HK-2 (cell line): Measurements from ENCODE around the gene TUB.
A peak's percentile ranks its signal among the peaks of the same experiment; 100 is the strongest.

ENCODE experiments used
- DNase-seq: peaks from one replicate; pipeline ENCODE4 v3.0.0-alpha.2; 2018; ENCODE audit not compliant: unreplicated experiment

The TUB gene

DNA sequence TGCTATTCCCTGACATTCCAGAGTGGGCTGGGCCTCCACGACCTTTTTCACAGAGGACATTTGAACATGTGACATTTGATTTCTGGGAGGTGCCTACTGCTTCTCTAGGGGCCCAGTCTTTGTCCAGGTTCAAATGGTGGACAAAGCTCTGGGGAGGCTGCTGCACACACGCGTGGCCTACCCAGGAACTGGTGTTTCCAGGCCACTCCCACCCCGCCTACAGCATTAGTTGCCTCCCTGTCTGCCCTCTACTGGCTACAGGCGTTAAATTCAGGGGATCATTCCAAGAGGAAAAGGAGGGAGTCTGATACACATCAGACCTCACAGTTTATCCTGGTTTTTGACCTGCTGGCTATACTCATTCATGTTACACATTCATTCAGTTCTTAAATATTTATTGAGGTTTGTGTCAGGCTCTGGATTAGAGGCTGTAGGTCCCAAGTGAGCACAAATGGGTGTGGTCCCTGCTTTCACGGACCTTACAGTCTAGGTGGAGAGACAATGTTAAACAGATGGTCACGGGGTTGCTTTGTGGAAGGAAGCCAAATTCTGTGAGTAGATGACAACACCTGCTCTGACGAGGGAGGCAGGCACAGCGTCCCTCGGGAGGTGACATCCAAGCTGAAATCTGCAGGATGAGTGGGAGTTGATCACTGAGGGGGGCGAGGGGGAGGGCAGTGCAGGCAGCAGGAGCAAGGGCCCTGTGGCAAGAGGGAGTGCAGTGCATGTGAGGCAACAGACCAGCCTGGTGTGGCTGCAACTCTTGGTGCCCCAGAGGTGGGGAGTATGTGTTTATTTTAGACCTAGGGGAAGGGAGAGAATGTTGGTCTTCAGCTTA, 11.8 kb downstream of the TUB start:
- DNase-seq, result peak; percentile 38

GRCh38 chr11:8093931-8094575, 13.0 kb downstream of the TUB start:
- no peak for DNase-seq

DNA sequence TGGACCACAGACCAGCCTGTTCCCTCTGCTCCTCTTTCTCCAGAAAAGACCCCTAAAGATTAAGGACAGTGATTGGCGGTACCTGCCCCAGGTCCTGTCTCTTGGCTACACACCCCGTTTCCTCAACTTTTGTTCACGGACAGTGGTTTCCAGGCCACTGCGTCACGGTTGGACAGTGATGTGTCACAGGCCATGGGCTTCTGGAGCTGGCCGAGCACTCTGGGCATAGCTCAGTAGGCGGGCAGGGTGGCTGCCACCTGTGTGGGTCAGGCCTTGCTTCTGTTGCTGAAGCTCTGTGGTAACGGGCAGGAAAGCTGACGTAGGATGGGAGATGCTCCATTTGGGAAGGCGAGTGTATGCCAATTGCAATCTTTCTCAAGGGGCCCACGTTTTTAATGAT, 13.6 kb downstream of the TUB start:
- no peak for DNase-seq

DNA sequence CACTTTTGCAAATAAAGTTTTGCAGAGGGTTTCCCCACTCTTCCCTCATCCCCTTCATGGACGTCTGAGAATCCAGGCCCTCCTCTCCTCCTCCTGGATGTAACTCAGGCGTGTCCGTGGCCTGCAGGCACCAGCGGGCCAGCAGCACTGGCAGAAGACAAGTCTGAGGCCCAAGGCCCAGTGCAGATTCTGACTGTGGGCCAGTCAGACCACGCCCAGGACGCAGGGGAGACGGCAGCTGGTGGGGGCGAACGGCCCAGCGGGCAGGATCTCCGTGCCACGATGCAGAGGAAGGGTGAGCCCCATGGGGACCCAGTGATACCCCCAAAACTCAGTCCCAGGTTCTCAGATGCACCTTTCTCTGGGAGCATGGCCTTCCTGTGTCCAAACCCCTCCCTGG, 14.4 kb downstream of the TUB start:
- no peak for DNase-seq

GRCh38 chr11:8095806-8096522, 15.0 kb downstream of the TUB start:
- DNase-seq, result no peak

- no peak for DNase-seq
Observed at GRCh38 chr11:8096575-8096974, 15.6 kb downstream of the TUB start.

- no peak for DNase-seq
Observed at GRCh38 chr11:8097062-8097461, 16.1 kb downstream of the TUB start.

- DNase-seq, result no peak
Observed at GRCh38 chr11:8097468-8097867, 16.5 kb downstream of the TUB start.

GRCh38 chr11:8097926-8098325, 16.9 kb downstream of the TUB start:
- DNase-seq, result no peak

GRCh38 chr11:8098361-8098760, 17.4 kb downstream of the TUB start:
- no peak for DNase-seq

DNA sequence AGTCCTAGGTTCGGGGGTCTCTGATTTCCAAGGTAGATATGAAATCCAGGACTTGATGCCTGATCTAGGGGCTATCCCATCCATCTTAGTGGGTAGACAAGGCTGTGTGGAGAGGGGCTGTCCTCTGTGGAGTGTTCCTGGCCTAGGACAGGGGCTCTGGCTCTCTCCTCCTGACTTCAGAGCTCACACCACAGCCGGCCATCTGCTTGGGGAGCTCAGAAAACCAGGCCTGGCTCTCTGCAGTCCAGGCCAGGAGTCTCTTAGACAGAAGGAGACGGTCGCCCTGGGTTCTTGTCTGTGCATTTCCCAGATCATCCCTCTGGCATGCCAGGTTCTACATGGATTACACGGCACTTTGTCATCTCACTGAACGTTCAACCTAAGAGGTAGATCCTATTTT, 17.9 kb downstream of the TUB start:
- DNase-seq, result no peak

- DNase-seq, result peak; percentile 57
Observed at GRCh38 chr11:8099291-8099899, 18.4 kb downstream of the TUB start.

- no peak for DNase-seq
Observed at GRCh38 chr11:8100158-8100557, 19.1 kb downstream of the TUB start.

DNA sequence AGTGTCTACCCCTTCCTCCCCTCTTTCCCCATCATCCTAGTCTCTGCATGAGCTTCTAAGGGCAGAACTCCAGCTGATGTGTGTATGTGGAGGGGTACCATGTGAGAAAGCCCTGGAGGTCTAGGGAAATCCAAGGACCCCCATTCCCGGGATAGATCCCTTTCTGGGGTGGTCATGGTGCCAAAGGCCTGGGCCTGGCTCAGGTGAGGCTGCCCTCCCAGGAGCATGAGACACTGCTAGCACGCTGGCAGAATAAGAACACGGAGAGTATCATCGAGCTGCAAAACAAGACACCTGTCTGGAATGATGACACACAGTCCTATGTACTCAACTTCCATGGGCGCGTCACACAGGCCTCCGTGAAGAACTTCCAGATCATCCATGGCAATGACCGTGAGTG, 19.6 kb downstream of the TUB start:
- DNase-seq, result no peak

- DNase-seq, result no peak
Observed at GRCh38 chr11:8101421-8101820, 20.4 kb downstream of the TUB start.

DNA sequence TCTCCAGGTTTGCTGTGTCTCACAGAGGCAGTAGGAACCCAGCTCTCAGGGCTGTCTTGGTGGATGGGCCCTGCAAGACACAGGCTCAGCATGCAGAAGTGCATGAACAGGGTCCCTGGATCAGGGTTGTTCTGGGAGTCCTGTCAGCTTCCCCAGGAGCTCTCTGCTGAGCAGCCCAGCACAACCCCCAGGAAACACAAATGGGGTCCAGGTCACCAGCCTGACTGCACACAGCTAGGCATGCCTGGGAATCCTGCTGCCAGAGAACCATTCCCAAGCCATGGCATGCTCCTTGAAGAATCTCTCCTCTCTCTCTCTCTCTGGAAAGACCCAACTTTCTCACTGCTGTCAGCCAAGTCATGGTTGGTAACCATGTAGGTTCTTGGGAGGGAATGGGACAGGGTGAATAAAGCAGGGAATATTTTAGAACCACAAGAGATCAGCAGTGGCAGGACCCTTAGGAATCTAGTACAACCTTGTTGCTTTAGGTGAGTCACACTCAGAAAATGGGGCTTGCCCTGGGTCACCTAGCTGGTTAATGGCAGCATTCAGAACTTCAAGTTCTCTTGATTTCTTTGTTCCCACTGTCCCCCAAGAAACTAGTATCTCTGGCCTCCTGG, 21.4 kb downstream of the TUB start:
- DNase-seq, result no peak

DNA sequence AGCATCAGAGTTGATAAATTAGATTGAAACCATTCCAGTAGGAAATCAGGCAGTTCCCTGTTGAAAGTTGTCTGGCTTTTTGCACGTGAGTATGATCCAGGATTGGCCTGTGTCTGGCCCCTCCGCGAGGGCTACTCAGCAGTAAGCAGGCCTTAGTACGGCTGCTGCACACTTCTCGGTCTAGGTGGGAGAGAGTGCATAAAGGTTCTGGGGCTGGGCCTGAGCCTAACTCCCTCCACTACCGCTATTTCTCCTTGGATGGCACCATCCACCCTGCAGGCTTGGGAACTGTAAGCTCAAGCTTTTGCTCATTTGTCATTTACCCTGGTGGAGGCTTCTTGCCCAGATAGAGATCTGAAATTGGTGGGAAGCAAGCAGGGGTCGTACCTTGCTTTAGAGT, 22.0 kb downstream of the TUB start:
- DNase-seq, result no peak

GRCh38 chr11:8103909-8104308, 22.9 kb downstream of the TUB start:
- no peak for DNase-seq

GRCh38 chr11:8105133-8105532, 24.1 kb downstream of the TUB start:
- DNase-seq, result no peak

DNA sequence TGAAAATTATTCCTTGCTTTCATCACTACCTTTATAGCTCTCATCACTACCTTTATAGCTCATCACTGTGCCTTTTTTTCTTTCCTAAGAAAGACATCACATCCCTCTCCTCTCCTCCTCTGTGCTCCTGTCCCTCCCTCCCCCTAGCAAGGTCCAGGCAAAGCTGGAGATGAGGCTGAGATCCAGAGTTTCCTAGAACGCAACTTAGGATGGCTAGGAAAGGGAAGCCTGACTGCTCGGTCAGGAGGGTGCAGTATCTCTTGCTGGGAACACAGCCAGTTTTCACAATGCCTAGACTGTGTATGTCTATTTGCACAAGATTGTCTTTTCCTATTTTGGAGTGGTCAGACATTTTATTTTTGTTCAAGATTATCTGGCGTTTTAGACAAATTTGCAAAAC, 24.7 kb downstream of the TUB start:
- DNase-seq, result no peak

DNA sequence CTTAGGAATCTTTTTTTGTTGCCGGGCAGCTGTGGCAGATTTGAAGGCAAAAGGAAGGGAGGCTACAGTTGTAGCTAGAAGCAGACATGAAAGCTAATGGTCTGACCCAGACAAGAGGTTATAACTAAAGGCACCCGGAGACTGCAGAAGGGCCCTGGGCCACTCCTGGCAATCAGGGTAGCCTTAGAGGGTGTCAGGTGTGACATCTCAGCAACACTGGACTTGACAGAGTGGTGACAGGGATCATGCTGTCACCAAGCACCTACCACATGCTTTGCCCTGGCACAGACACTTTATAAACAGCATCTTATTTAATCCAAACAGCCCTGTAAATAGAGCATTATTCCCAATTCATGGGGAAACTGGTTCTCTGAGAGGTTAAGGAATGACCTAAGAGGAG, 25.7 kb downstream of the TUB start:
- no peak for DNase-seq

DNA sequence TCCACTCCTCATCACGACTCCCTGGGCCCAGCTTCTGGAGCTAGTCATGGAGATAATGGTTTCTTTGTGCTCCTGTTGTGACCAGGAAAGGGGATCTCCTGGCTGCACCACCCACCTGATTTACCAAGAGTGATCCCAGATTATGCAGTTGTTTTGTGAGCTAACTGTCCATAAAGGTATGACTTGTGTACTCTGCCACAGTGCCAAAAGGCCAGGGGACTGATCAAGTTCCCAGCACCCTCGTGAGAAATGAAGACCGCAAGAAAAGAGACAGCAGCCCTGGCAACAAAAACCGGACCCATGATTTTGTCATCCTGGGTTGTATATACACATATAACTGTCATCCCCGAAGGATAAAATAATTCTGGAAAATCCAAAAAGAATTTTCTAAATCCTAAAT, 26.6 kb downstream of the TUB start:
- DNase-seq, result no peak
